Psoas muscle (tissue), 8 donors: ENCODE measurements around the gene FOXO1. TPM values are rescaled to one million over a fixed set of nuclear protein-coding genes. Genes with fewer than 3 reads are reported as not detected.

ENCODE experiments used
- ATAC-seq, 4 donors: fragments of 200-7000 bp; cut with Tn5 transposase; one replicate each; pipeline ENCODE4 v1.9.1; 2020; ENCODE audit warnings: moderate library complexity in 3 of 4, mild to moderate bottlenecking in 2 of 4
- DNase-seq, 2 donors: peaks; one replicate each; pipeline ENCODE4 v3.0.0-alpha.2; 2020
- H3K27ac ChIP-seq: fragments of 200-600 bp; one replicate; pipeline ENCODE4 v1.8.0; 2022
- H3K27me3 ChIP-seq, 3 donors: fragments of 200-600 bp in 1 of 3; one replicate each; pipeline versions ENCODE4 v1.6.1 to v1.8.0; 2013 to 2022; ENCODE audit warnings: low read length in 2 of 3, mild to moderate bottlenecking in 2 of 3, moderate library complexity in 1 of 3; ENCODE audit not compliant: insufficient read depth in 3 of 3
- H3K36me3 ChIP-seq, 2 donors: fragments of 200-600 bp in 1 of 2; one replicate each; pipeline versions ENCODE4 v1.6.1 to v1.8.0; 2013 to 2022; ENCODE audit warnings: low read depth in 1 of 2, mild to moderate bottlenecking in 1 of 2, moderate library complexity in 1 of 2; ENCODE audit not compliant: insufficient read depth in 1 of 2
- H3K4me1 ChIP-seq: fragments of 200-600 bp; one replicate; pipeline ENCODE4 v1.8.0; 2022
- H3K4me3 ChIP-seq: fragments of 200-600 bp; one replicate; pipeline ENCODE4 v1.8.0; 2022; ENCODE audit warnings: mild to moderate bottlenecking
- H3K9me3 ChIP-seq: fragments of 200-600 bp; one replicate; pipeline ENCODE4 v1.8.0; 2022
- WGBS, 3 donors: extraction: QIAGEN DNeasy Blood & Tissue Kit; methylation state at CpG; one replicate each; pipeline versions ENCODE4 v1.1.6 to v1.1.7; 2013; 5-methylcytosine and 5-hydroxymethylcytosine counted together
- intact Hi-C, 2 donors: fragments of 100-400 bp; cut with DNase I; formaldehyde crosslinking; loops; one replicate each; pipeline versions ENCODE4 v1.11.0 to v1.14.2; 2022
- polyA plus RNA-seq, 3 donors: library from polyadenylated mRNA; stranded (reverse); fragments of 200-250 nt; gene quantifications; one replicate each; pipeline ENCODE4 v1.2.3, GENCODE V29; 2013
- total RNA-seq, 4 donors: library from RNA; stranded (reverse); fragmentation: NEBNext Ultra II Directional in 2 of 4; extraction: Animal tissue kit (Norgen Biotek cat#: 25700) in 2 of 4; gene quantifications; one replicate each; pipeline versions ENCODE4 v1.2.1 to v1.2.4, GENCODE V29; 2021 to 2023
- TF ChIP-seq, protein P1 (sequence below): fragments of 200-600 bp; IDR thresholded peaks from one replicate; pipeline ENCODE4 v1.8.0; 2022; ENCODE audit warnings: antibody characterized with exemption
- donor health status: healthy with polysubstance abuse.
- donor health status: DM: no; HTN: no; CAD: no; lungs with moderate emphysema.
- donor health status: Bipolar disorder and iron deficiency.
- donor health status: healthy.
- donor health status: DM: yes; HTN: yes; CAD: no.
- donor health status: DM: no; HTN: no; CAD: no.
- donor health status: DM: no; HTN: no; CAD: no.
- donor health status: DM: yes; HTN: yes; CAD: no.

FOXO1 gene
- total and polyA plus RNA-seq, 7 donors = 23.8 to 160 (median 68.3) TPM

DNA sequence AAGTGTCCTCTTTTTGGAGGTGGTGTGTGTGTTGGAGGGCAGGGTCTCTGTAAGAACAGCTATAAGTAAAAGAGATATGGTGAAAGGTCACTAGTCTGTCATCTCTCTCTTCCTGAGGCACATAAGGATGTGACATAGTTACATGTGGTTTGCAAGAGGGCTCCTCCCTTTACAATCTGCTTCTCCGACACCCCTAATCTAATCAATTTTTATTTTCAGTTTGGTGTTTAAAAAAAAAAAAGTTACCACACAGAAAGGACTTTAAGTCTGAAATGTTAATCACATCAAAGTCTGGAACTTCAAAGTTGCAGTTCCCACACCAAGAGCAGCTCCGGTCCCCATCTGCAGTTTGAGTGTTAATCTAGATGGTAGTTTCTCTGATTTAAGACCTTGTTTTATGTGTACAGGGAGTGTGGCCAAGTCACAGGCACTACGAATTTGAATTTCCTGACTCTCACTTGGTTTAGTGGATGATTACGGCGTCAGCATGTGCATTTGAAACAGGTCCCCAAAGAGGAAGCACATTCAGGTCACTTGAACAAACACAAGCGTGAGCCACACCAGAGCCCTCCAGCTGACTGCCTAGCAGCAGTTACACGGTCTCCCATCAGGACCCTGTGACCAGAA is 53.1 kb downstream of the FOXO1 start:
- Histone ChIP-seq H3K4me3 (no peak overlapping the region), H3K9me3 (no peaks in the 10 kb centered on the region), H3K27ac (peak overlapping the region; percentile 71), H3K36me3 (peaks cover 0 to 3% of the 10 kb centered on the region in 2 donors), H3K4me1 (peaks cover 100% of the 10 kb centered on the region), H3K27me3 (no peaks in the 10 kb centered on the region)
- TF ChIP-seq, protein P1, sequence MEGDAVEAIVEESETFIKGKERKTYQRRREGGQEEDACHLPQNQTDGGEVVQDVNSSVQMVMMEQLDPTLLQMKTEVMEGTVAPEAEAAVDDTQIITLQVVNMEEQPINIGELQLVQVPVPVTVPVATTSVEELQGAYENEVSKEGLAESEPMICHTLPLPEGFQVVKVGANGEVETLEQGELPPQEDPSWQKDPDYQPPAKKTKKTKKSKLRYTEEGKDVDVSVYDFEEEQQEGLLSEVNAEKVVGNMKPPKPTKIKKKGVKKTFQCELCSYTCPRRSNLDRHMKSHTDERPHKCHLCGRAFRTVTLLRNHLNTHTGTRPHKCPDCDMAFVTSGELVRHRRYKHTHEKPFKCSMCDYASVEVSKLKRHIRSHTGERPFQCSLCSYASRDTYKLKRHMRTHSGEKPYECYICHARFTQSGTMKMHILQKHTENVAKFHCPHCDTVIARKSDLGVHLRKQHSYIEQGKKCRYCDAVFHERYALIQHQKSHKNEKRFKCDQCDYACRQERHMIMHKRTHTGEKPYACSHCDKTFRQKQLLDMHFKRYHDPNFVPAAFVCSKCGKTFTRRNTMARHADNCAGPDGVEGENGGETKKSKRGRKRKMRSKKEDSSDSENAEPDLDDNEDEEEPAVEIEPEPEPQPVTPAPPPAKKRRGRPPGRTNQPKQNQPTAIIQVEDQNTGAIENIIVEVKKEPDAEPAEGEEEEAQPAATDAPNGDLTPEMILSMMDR = no peak
- DNase-seq (no peak), ATAC-seq (peak in 2 of 4 donors; percentile 16 to 18)
- WGBS, 3 donors = 20 to 39% (median 25%) methylated on average over 7 of the region's 7 CpGs
- intact Hi-C loops = no loop called here

DNA sequence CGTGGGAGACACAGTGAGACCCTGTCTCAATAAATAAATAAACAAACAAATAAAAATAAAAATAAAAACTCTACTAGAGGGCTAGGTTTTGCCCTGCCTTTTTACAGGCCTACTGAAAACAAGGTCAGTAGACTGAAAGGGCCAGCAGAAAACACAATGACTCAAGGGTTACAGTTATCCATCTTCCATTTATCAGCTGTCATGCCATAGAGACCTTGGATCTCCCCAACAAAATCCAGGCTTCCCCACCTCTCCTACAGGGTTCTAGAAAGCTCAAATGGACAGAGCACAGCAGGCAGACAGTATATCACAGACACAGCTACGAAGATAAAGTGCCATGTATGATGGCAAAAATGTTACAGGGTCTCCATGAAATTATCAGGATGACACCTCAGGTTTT is 54.4 kb downstream of the FOXO1 start:
- no peak overlapping the region for H3K4me3 ChIP-seq
- no peak for DNase-seq
- H3K27me3 ChIP-seq = no peaks in the 10 kb centered on the region
- intact Hi-C loops = no loop called here
- WGBS, 3 donors = 85 to 94% (median 88%) methylated on average over 2 of the region's 2 CpGs
- H3K9me3 ChIP-seq = no peaks in the 10 kb centered on the region
- peaks cover 97% of the 10 kb centered on the region for H3K4me1 ChIP-seq
- no peak for ATAC-seq
- H3K27ac ChIP-seq = peak overlapping the region; percentile 71
- TF ChIP-seq, protein P1 = no peak
- H3K36me3 ChIP-seq = peaks cover 0 to 3% of the 10 kb centered on the region in 2 donors

DNA sequence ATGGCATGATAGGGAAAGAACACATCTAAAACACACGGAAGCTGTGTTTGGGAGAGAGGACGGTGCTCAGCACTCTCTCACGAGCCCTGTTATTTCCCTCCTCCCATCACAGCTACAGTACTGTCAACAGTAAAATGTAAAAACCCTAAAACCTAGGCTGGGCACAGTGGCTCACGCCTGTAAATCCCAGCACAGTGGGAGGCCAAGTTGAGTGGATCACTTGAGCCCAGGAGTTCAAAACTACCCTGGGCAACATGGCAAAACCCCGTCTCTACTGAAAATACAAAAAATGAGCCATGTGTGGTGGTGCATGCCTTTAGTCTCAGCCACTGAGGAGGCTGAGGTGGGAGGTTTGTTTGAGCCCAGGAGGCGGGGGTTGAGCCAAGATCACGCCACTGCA is 54.8 kb downstream of the FOXO1 start:
- peak overlapping the region; percentile 71 for H3K27ac ChIP-seq
- WGBS, 3 donors = 83 to 91% (median 88%) methylated on average over 7 of the region's 7 CpGs
- intact Hi-C loops = no loop called here

DNA sequence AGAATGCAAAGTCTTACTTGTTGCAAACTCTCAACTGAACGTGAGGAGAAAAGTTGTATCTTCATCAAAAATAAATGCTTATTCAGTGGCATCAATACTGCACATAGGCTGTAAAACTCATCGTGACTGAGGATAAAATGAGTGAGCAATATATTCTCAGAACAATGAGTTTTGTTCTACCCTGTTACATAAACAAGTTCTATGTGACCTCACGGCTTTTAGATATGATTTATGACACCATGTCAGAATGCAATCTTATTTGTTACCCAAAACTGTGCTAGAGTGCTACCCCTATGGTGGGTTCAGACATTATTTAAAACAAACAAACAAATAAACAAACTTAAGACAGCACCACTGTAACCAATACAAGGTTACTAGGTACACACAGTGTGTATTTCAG is 55.4 kb downstream of the FOXO1 start:
- 37 to 46% (median 39%) methylated on average over 3 of the region's 3 CpGs for WGBS, 3 donors
- H3K27ac ChIP-seq = peak overlapping the region; percentile 71

More for the DNA sequence above, 54.8 kb downstream of the FOXO1 start:
- H3K36me3 ChIP-seq = peaks cover 0 to 3% of the 10 kb centered on the region in 2 donors
- ATAC-seq (no peak), DNase-seq (no peak)
- H3K27me3 ChIP-seq = no peaks in the 10 kb centered on the region
- no peaks in the 10 kb centered on the region for H3K9me3 ChIP-seq
- H3K4me1 ChIP-seq = peaks cover 97% of the 10 kb centered on the region
- no peak overlapping the region for H3K4me3 ChIP-seq
- TF ChIP-seq, protein P1 = no peak

More for the DNA sequence above, 55.4 kb downstream of the FOXO1 start:
- TF ChIP-seq, protein P1 = no peak
- peaks cover 93% of the 10 kb centered on the region for H3K4me1 ChIP-seq
- no peaks in the 10 kb centered on the region for H3K27me3 ChIP-seq
- no peaks in the 10 kb centered on the region for H3K9me3 ChIP-seq
- intact Hi-C loops = no loop called here
- ATAC-seq (peak in 2 of 4 donors; percentile 4 to 13), DNase-seq (no peak)
- H3K4me3 ChIP-seq = no peak overlapping the region
- peaks cover 0 to 3% of the 10 kb centered on the region in 2 donors for H3K36me3 ChIP-seq
